Mesothelial cell of epicardium (in vitro differentiated cells): ENCODE data around the gene DCHS1. TPM values are rescaled to one million over a fixed set of nuclear protein-coding genes. Genes with fewer than 3 reads are reported as not detected.

Experiments
- DNase-seq, 2 experiments: peaks; one replicate each; pipeline ENCODE4 v3.0.0; 2021; ENCODE audit warnings: low spot score in 2 of 2; ENCODE audit not compliant: unreplicated experiment in 2 of 2
- H3K27ac Mint-ChIP-seq: 2 replicates; pipeline ENCODE4 v1.8.0; 2021; ENCODE audit warnings: mixed read lengths
- H3K27me3 Mint-ChIP-seq: 2 replicates; pipeline ENCODE4 v1.8.0; 2021; ENCODE audit warnings: low read depth, mixed read lengths
- H3K36me3 Mint-ChIP-seq: 2 replicates; pipeline ENCODE4 v1.8.0; 2021; ENCODE audit warnings: mixed read lengths
- H3K4me1 Mint-ChIP-seq: 2 replicates; pipeline ENCODE4 v1.8.0; 2021; ENCODE audit warnings: mixed read lengths
- H3K4me3 Mint-ChIP-seq: 2 replicates; pipeline ENCODE4 v1.8.0; 2021; ENCODE audit warnings: mild to moderate bottlenecking, moderate library complexity, mixed read lengths
- H3K9me3 Mint-ChIP-seq: 2 replicates; pipeline ENCODE4 v1.8.0; 2021; ENCODE audit warnings: mixed read lengths
- total RNA-seq: library from RNA; stranded (reverse); gene quantifications from 3 replicates; pipeline ENCODE4 v1.2.1, GENCODE V29; 2021
- TF ChIP-seq, protein P1 (sequence below): fragments of 200-600 bp; sonication (generic); IDR thresholded peaks from one replicate; pipeline ENCODE4 v1.5.0; 2021; ENCODE audit warnings: antibody characterized with exemption; ENCODE audit not compliant: unreplicated experiment

The DCHS1 gene
- total RNA-seq, 1 donor from 2014 or later = 81.2 TPM

DNA sequence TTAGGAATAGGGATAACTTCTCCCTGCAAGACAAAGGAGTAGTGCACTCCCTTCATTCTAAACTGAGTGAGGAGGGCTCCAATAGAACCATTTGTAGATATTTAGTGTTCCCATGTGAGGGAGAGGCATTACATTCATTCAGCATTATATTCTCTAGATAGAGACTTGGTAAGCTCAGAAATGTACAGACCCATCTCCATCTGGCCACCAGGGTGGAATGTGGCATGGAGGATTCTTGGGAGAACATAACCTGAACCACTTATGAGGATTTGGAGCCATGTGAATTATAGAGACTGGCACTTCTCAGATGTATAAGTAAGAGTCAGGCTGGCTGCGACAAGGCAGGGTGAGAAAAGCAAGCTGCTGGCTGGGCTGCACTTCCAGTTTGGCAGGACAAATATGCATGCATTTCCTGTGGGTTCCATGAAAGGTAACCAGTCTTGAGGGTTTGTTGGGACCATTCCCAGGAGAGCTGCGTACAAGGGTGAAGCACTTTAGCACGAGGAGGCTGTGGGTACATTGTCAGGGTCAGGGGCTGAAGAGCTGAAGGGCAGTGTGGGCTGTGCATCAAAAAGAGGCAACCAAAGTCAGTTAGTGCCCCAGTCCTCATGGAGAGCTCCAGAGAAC, 61.4 kb downstream of the DCHS1 start:
- Mint-ChIP-seq H3K4me3 (no peak overlapping the region), H3K27ac (no peak overlapping the region), H3K4me1 (no peaks in the 10 kb centered on the region), H3K27me3 (no peaks in the 10 kb centered on the region), H3K36me3 (peaks cover 14% of the 10 kb centered on the region), H3K9me3 (no peaks in the 10 kb centered on the region)
- DNase-seq = no peak
- TF ChIP-seq, protein P1, sequence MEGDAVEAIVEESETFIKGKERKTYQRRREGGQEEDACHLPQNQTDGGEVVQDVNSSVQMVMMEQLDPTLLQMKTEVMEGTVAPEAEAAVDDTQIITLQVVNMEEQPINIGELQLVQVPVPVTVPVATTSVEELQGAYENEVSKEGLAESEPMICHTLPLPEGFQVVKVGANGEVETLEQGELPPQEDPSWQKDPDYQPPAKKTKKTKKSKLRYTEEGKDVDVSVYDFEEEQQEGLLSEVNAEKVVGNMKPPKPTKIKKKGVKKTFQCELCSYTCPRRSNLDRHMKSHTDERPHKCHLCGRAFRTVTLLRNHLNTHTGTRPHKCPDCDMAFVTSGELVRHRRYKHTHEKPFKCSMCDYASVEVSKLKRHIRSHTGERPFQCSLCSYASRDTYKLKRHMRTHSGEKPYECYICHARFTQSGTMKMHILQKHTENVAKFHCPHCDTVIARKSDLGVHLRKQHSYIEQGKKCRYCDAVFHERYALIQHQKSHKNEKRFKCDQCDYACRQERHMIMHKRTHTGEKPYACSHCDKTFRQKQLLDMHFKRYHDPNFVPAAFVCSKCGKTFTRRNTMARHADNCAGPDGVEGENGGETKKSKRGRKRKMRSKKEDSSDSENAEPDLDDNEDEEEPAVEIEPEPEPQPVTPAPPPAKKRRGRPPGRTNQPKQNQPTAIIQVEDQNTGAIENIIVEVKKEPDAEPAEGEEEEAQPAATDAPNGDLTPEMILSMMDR = no peak

- H3K27me3 Mint-ChIP-seq = no peaks in the 10 kb centered on the region
- H3K9me3 Mint-ChIP-seq = peaks cover 21% of the 10 kb centered on the region
- peaks cover 22% of the 10 kb centered on the region for H3K36me3 Mint-ChIP-seq
- DNase-seq = no peak
- H3K4me3 Mint-ChIP-seq = no peak overlapping the region
- TF ChIP-seq, protein P1 = no peak
- H3K4me1 Mint-ChIP-seq = no peaks in the 10 kb centered on the region
- no peak overlapping the region for H3K27ac Mint-ChIP-seq
Observed at GRCh38 chr11:6588018-6588417, 67.6 kb downstream of the DCHS1 start.

DNA sequence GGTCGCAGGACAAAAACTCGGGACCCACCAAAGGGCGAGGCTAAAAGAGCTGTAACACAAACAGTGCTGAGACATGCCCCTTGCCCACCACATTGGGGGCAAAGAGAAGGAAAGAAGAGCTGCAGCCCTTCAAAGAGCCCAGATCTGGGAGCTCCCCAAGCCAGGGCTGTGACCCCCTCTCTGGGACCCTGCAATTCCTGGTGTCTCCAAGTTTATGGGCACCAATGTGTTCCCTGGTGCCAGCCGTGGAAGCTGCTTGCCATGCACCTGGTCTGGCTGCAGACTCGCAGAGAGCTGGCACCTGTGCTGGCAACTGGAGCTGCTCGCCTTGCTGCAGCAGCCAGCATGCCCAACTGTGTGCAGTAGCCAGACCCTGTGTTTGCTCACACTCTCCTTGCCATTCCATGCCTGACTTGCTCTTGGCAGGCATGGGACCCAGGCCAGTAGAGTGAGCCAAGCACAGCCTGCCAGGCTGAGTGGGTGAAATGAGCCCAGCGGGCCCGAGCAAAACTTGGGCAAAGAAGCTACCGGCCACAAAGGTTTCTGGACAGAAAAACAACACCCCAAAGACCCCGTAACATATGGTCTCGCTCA, 68.2 kb downstream of the DCHS1 start:
- TF ChIP-seq, protein P1 = no peak
- Mint-ChIP-seq H3K4me3 (no peak overlapping the region), H3K27me3 (no peaks in the 10 kb centered on the region), H3K36me3 (peaks cover 27% of the 10 kb centered on the region), H3K9me3 (peaks cover 26% of the 10 kb centered on the region), H3K4me1 (no peaks in the 10 kb centered on the region), H3K27ac (no peak overlapping the region)
- no peak for DNase-seq

GRCh38 chr11:6586434-6587359, 68.9 kb downstream of the DCHS1 start:
- Mint-ChIP-seq H3K9me3 (peaks cover 32% of the 10 kb centered on the region), H3K27ac (no peak overlapping the region), H3K36me3 (peaks cover 33% of the 10 kb centered on the region), H3K4me3 (no peak overlapping the region), H3K4me1 (no peaks in the 10 kb centered on the region), H3K27me3 (no peaks in the 10 kb centered on the region)
- TF ChIP-seq, protein P1 = no peak
- DNase-seq = no peak

DNA sequence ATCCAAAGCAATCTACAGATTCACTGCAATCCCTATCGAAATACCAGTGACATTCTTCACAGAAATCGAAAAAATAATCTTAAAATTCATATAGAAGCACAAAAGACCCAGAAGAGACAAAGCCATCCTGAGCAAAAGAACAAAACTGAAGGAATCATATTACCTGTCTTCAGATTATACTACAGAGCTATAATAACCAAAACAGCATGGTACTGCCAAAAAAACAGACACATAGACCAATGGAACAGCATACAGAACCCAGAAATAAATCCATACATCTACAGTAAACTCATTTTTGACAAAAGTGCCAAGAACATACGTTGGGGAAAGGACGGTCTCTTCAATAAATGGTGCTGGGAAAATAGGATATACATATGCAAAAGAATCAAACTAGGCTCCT, 71.1 kb downstream of the DCHS1 start:
- Mint-ChIP-seq H3K27ac (no peak overlapping the region), H3K4me1 (no peaks in the 10 kb centered on the region), H3K9me3 (peaks cover 37% of the 10 kb centered on the region), H3K36me3 (peaks cover 40% of the 10 kb centered on the region), H3K27me3 (no peaks in the 10 kb centered on the region), H3K4me3 (no peak overlapping the region)
- no peak for DNase-seq
- TF ChIP-seq, protein P1 = no peak
